AG08395 (cell line): ENCODE results near the gene FRMPD2.

Experiments used
- DNase-seq: peaks from one replicate; pipeline ENCODE4 v3.0.0; 2012; ENCODE audit warnings: mixed read lengths, low spot score

The FRMPD2 gene, protein sequence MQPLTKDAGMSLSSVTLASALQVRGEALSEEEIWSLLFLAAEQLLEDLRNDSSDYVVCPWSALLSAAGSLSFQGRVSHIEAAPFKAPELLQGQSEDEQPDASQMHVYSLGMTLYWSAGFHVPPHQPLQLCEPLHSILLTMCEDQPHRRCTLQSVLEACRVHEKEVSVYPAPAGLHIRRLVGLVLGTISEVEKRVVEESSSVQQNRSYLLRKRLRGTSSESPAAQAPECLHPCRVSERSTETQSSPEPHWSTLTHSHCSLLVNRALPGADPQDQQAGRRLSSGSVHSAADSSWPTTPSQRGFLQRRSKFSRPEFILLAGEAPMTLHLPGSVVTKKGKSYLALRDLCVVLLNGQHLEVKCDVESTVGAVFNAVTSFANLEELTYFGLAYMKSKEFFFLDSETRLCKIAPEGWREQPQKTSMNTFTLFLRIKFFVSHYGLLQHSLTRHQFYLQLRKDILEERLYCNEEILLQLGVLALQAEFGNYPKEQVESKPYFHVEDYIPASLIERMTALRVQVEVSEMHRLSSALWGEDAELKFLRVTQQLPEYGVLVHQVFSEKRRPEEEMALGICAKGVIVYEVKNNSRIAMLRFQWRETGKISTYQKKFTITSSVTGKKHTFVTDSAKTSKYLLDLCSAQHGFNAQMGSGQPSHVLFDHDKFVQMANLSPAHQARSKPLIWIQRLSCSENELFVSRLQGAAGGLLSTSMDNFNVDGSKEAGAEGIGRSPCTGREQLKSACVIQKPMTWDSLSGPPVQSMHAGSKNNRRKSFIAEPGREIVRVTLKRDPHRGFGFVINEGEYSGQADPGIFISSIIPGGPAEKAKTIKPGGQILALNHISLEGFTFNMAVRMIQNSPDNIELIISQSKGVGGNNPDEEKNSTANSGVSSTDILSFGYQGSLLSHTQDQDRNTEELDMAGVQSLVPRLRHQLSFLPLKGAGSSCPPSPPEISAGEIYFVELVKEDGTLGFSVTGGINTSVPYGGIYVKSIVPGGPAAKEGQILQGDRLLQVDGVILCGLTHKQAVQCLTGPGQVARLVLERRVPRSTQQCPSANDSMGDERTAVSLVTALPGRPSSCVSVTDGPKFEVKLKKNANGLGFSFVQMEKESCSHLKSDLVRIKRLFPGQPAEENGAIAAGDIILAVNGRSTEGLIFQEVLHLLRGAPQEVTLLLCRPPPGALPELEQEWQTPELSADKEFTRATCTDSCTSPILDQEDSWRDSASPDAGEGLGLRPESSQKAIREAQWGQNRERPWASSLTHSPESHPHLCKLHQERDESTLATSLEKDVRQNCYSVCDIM (N-terminal part only)

DNA sequence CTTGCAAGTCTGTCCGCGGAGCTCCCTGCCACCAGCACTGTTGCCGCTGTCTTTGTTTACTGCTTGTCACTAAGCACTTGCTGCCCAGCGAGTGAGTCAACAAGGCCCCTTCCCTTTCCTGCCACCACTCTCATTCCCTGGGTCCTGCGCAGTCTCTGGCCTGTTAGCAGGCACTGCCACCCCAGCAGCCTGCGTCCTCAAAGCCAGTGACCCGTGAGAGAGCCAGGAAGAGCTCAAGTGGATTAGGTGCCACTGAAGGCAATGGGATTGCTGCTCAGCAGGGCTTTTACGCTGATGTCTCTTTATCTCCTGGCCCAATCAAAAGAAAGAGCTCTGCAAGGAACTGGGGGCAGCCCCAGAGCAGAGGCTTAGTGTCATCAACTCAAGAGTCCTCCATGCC lies at the start of gene FRMPD2:
Gene FRMPD2, minus strand, starts transcription at position 61 of the 400 bp plus-strand sequence. CDS start 129 bp downstream, outside the sequence.
- DNase-seq = no peak

DNA sequence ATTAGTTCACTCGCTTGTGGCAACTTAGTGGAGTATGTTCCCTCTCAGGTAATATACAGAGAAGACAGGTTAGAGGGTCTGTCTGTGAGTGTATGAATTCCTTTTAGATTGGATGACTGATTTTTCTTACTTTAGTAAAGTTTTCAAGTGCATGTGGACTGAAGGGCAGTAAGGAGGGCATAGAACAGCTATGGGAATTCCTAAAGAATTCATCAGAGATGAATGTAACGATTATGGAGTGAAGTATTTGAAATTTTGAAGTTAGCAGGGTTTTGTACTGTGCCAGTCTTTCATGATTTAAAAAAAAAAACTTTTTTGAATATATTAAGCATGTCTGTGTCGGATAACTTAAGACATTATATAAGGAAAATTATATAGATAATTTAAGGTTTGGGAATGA lies 47.5 kb upstream of the FRMPD2 start:
- DNase-seq = no peak

DNA sequence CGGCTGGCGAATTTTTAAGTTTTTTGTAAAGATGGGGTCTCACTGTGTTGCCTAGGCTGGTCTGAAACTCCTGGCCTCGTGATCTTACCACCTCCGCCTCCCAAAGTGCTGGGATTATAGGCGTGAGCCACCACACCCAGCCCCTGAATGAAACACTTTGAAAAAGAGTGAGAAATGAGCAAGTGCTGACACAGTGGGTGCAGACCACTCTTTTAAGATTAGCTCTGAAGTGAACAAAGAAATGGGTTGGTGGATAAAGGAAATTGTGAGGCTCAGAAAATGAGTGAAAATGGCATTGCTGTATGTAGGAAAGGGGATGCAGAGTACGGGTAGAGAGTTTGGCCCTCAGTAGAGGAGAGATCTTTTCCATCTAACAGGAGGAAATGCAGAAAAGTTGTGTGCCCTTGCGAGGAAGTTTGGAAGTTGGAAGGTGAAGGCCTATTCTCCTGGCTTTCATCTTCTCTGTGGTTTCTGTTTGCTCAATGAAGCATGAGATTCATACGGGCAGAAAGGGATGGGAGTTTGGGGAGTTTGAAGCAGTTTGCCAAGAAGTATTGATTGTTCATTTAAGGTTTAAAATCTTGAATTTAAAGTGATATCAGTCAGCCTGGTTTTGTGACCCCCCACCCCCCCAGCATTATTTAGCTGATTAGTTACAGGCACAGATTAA lies 43.0 kb upstream of the FRMPD2 start:
- no peak for DNase-seq

DNA sequence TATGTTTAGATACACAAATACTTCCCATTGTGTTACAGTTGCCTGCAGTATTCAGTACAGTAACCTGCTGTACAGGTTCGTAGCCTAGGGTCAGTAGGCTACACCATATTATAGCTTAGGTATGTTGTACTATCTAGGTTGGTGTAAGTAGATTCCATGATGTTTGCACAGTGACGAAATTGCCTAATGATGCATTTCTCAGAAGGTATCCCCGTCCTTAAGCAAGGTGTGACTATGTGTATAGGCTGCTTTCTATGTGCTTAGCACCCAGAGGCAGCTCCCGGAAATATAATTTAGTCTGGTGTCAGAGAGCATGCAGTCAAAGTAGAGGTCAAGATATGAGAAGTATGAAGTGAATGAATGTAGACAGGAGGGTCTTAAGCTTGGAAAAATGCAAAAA lies 41.7 kb upstream of the FRMPD2 start:
- no peak for DNase-seq

DNA sequence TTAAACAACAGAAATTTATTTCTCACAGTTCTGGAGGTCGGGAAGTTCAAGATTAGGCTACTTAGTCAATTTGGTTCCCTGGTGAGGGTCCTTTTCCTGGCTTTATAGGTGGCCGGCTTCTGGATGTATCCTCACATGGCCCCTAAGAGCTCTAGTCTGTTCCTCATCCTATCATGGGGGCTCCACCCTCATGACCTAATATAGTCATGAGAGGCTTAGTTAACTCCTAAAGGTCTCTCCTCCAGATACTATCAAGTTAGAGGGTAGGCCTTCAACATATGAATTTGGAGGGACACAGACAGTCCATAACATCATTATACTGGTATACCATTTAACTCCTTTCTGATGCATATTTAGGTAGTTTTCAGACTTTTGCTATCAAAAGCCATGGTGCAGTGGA lies 39.6 kb upstream of the FRMPD2 start:
- DNase-seq = no peak

DNA sequence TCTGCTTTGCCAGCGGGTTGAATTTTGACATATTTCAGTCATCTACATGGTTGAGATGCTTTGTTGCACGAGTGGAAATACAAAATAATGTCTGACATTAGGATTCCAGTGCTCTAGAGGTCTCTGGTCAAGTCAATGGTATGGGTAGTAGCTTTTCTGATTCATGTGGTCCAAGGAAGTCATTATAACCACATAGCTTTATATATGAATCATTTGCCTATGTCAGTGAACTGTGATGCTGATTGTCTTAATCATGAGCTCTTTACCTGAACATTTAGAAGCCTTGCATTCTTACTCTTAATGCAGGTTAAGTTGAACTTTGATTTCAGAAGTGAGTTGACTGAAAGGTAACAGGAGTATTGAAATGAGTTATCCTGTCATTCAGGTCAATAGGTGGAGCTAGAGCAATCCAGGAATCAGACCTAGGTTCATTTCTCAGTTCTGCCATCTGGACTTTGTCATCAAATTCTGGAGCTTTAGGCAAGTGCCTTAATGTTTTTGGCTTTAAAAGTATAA lies 35.3 kb upstream of the FRMPD2 start:
- peak; percentile 56 for DNase-seq

DNA sequence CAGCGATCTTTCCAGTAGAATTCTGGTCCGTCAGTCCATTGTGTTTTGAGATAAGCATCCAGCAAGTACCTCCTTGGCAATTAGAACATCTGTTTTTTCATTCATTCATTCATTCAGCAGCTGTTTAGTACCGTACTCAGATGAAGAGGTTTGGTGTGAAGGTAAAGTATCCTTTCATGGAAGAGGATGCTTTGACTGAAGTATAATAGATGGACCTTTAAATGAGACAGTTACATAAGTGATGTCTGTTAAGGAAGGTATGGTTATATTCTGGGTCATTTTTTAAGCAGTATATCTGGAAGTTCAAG lies 33.2 kb upstream of the FRMPD2 start:
- DNase-seq = no peak

DNA sequence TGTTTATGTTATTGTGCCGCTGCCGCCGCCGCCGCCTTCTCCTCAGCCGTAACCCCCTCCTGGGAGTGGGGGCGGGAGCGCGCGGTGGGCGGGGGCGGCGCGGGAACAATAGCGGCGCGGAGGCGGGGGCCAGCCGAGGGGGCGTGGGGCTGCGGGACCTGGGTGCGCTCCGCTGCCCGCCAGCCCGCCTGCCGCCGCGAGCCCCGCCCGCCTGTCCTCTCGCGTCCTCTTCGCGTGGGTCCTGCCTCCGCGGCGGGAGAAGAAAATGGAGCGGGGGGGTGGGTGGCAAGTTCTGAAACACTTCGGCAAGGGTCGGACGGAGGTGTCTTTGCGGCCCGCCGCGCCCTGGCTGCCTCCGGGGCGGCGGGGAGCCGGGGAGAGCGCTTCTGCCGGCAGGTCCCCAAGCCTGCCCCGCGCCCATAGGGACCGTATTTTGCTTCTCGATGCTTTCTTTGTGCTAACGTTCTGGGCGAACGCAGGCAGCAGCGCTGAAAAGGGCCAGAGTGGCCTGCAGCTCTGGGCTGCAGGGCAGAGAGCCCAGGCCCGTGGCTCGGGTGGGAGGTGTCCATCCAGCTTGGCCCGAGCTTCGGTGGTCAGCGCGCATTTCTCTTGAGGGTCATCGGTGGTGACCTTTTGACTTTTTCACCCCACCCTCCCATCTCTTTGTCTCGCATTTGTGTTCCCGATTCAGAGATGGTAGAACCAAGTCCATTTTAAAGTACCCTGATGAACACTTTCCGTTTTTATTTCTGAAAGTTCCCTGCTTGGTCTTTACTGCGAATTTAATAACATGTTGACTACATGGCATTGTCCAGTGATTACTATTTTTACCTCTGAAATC lies 32.6 kb upstream of the FRMPD2 start:
- peak; percentile 65 for DNase-seq

DNA sequence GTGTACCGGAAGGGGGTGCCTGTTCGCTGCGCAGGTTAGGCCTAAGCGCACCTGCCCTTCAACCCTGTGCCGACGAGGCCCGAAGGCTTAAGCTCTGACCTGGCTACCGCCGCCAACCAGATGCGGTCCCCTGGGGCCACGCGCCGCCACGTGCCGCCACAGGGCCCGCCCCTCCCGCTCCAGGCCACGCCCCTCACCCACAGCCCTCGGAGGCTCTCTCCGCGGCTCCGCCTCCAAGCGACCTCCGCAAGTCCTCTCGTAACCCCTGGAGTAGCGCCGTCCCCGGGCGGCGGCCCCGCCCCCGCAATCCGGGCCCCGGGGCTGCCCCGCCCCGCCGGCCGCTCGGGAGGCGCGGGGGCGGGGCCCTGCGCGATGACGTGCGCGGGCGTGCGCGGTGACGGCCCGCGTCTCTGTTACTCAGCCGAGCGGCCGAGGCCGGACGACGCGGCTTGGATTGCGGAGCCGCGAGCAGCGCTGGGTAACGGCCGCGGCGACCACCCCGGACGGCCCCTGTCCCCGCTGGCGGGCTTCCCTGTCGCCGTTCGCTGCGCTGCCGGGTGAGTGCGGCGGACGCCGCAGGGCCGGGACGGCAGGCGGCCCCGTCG lies 31.9 kb upstream of the FRMPD2 start, which contains the start of gene MAPK8:
Gene MAPK8, plus strand, starts transcription at position 413 of the 605 bp plus-strand sequence. CDS start 94,984 bp downstream, outside the sequence.
- peak; percentile 99 for DNase-seq

DNA sequence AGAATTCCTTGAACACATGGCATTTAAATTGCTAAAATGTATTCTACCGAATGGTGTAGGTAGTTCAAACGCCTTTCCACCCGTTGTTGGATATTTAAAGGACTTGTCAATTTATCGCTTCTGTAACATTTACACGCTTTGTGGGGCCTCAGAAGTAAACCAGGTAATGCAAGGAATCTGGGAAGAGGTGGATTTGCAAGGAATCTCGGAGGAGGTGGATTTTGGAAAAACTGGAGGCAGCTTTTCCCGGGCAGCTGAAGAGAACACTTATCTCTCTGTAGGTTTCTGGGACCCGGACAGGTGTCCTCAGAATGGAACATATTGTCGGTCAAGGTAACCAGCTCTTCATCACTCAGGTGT lies 31.4 kb upstream of the FRMPD2 start:
- no peak for DNase-seq

DNA sequence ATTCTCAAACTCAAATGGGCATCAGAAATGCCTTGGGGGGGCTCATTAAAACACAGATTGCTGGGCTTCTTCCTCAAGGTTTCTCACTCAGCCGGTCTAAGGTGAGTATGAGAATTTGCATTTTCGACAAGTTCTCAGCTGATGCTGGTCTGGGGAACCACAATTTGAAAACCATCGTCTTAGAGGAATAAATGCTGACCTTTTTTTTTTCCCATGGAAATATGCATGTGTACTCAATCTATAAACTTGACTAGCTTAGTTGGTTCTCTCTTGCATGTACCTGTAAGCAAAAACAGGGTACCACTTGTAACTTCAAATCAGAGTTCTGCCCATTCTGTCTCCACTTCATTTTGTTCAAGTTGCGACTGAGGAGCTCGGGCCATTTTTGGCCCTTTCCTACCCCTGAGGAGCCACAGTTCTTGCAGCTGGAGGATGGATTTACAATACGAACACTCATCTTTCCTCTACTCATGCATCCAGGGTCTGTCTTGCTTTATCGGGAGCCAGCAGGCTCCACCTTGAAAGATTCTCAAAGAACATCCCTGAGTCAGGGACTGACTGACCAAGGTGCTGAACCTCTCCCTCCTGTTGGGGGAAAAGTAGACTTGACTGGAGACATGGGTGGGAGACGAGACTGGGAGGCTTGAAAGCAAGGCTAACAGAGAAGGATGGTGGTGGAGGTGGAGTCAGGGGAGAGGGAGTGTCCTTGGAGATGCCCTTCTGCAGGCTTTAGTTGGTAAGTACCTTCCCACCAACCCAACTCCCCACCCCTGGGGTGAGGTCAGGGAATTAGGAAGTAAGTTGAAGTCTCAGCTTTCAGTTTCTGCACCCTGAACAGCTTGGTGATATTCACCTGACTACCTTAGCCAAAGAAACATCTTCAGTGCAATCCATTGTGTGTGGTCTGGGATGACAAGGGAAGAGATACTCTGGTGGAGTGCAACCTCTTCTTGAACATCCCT lies 28.3 kb upstream of the FRMPD2 start:
- DNase-seq = no peak

DNA sequence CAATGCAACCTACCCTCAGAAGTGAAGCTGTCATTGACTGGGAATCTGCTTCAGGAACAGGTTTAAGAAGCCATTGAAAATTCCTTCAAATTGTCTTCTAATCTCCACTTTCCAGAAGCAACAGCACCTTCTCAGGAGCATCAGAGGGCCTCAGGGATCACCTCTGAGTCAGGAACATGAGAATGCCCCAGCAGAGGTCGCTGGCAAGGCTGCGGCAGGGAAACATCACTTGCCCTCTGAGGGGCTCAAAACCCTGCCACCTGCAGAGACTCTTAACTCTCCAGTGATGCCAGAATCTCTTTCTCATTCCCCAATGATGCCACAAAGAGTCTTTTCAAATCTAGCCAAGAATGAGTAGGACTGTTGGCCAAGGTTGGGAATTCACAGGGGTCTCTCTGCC lies 26.1 kb upstream of the FRMPD2 start:
- DNase-seq = no peak

DNA sequence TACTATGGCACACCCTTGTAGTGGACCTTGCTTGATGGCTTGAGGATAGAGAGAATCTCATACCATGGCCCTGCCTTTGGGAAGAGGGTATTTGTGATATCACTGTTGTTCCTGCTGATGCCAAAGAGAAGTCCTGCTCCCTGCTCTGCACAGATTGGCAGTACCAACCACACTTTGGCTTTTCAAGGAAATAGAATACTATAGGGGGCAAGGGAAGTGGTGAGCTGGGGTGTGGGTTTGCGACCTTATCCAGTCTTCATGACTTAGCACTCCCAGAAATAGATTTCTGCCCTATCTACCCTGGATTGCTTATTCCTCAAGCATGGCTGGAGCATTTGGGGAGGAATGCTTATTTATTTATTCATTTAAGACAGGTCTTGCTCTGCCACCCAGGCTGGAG lies 25.2 kb upstream of the FRMPD2 start:
- no peak for DNase-seq

DNA sequence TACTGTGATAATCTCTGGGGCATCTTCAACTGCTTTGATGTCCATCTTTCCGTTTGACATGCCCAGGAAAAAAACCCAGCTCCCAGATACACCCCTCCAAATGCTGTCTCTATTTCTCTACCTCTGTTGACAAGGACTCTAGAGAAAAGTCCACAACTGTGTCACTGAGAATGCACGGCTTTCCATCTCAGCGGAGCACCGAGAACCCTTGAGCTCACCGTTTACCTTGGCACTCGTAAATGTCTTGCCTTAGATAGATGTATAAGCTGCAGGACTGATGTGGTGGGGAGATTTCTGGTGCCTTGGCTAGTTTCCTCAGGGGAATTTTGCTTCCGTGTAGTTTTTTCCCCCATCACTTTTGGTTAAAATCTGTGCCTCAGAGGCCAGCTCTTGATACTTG lies 24.6 kb upstream of the FRMPD2 start:
- no peak for DNase-seq

DNA sequence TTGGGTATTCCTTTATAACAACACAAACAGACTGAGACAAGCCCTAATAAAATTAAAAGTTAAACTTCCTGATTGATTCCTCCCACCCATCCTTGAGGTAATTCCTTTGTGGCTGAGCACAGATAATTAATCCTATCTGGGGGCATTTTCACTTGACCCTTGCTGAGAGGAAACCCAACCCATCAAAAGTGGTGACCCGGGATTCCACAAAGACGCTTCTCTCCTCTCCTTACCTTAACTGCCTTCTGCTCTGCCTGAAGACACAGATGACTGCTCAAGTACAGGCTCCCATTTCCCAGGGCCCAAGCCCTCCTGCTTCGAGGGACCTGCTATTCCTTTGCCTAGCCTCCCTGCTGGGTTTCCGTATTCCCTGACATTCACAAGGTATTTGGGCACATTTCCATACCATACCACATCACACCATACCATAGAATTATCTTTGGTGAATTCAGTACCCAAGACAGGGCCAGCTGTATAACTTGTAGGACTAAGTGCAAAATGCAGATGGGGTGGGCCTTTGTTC lies 22.1 kb upstream of the FRMPD2 start:
- DNase-seq = no peak

DNA sequence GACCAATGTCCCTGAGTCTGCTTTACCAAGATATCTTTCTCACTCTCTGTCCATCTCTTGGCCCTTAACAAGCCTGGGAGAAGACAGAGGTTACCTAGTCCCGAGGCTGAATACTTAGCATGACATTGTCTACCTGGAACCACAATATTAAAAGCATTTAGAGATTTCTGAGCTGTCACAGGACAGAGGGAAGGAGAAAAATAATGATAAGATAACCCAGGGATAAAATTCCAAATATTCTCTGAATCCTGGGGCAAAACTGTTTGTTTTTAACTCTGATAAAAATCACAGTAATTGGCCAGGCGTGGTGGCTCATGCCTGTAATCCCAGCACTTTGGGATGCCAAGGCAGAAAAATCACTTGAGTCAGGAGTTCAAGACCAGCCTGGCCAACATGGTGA lies 19.9 kb upstream of the FRMPD2 start:
- no peak for DNase-seq

DNA sequence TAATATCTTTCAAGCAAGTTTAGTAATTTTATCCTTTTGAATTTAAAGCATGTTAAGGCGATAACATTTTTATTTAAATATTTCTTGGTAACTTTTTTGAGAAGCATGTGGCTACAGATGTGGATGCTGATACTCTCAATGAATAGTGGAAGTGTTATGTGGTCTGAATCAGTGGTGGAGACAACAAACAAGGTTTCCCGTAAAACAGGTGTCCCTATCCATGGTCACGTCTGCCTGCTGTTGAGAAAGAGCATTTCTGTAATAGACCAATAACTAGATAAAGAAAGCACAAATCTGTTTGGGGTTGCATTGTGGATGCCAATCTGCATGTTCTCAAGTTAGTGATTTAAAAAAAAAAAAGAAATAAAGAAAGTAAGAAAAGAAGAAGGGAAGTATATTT lies 18.1 kb upstream of the FRMPD2 start:
- no peak for DNase-seq

DNA sequence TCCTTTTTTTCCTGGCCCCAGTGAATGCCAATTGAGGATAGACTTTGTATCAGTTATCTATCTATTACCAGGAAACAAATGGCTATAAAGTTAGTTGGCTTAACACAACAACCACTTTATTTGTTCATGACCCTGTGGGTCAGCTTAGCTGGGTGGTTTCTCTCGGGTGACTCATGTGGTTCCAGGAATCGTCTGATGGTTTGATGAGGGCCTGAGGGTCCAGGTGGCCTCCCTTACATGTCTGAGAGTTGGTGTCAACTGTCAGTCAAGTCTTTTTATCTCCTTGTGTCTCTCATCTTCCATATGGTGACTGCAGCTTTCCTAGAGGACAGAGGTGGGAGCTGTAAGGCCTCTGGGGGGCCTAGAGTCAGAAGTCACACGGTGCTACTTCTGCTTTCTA lies 16.7 kb upstream of the FRMPD2 start:
- no peak for DNase-seq

DNA sequence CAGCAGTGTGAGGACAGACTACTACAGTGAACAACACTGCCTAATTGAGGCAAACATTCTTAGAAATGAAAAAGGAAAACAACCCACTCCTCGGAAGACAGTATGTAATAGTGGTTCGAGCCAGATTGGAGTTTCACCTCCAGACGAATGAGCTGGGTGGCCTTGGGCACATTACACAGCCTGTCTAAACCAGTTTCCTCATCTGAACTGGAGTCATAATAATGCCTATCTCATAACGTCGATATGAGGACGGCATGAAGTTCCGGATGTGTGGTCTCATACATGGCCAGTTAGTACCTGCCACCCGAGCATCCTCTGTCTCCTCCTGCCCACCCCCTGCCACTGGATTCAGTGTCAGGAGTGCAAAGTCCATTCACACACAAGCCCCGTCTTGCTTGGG lies 15.8 kb upstream of the FRMPD2 start:
- no peak for DNase-seq
